Activated T-cell treated with anti-CD3 and anti-CD28 coated beads, Interleukin-2, amount 50 U/mL, for 1 hour (primary cell): ENCODE data around the gene UST.
A peak's percentile ranks its signal among the peaks of the same experiment; 100 is the strongest.

ENCODE experiments used
- DNase-seq: peaks from one replicate; pipeline ENCODE4 v3.0.0-alpha.2; 2020

The UST gene

GRCh38 chr6:148808786-148809304, 62.0 kb downstream of the UST start:
- no peak for DNase-seq

GRCh38 chr6:148811459-148811858, 64.6 kb downstream of the UST start:
- no peak for DNase-seq

DNA sequence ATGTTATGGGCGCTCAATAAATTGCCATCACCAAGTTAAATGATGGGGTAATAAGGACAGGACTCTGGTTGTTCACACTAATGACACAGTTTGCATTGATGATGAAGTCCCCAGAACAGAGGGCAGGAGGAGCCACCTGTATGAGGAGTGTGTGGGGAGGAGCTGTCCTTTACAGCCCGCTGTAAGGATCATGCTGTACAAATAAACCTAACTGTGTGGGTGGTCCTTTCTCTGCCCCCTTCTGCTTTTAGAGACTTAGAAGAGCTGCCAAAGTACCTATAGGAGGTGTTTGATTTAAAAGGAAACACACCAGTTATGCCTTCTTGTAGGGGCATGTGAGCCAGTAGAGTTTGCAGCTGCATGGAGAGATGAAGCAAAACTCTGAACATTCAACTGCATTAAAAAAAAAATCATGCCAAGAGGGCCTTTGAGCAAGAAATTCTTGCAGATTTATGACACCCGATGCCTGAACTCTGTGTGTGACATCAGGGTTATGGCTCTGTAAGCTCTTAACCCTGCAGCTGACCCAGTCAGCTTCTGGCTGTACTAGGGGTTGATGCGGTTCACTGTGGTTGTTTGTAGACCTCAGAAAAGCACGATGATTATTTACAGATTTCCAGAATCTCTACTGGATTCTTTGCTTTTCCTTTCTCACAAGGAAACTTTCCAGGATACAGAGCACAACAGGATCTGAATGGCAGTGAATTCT, 67.4 kb downstream of the UST start:
- no peak for DNase-seq

- DNase-seq = no peak
Measured at GRCh38 chr6:148814869-148815268, 68.0 kb downstream of the UST start.

GRCh38 chr6:148816117-148816516, 69.3 kb downstream of the UST start:
- DNase-seq = no peak

- no peak for DNase-seq
Measured at GRCh38 chr6:148817689-148818088, 70.9 kb downstream of the UST start.

DNA sequence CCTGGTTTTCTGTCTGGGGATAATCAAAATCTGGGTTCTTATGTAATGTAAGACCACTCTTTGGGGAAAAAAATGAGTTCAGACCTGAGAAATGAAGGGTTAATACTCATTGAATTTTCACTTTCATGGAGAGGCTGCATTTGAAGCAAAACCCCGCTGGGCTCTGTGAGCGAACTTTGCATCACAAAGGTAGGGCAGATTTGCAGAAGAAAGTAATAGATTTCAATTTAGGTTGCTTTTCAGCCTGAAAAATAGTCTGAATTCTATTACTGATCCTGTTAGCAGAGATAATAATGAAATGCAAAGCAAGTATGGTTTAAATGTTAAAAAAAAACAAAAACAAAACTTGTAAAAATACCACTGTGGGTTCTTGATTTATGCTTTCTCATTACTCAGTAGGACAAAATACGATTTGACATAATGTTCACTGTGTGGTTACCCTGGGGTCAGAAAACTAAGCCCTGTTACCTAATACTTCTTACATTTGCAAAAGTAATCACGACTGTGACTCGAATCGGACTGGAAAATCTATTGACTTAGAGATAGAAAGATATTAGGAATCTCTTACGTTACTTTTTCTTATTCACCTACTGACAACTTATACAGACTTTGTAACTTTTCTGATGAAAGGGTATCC, 72.2 kb downstream of the UST start:
- DNase-seq = no peak

DNA sequence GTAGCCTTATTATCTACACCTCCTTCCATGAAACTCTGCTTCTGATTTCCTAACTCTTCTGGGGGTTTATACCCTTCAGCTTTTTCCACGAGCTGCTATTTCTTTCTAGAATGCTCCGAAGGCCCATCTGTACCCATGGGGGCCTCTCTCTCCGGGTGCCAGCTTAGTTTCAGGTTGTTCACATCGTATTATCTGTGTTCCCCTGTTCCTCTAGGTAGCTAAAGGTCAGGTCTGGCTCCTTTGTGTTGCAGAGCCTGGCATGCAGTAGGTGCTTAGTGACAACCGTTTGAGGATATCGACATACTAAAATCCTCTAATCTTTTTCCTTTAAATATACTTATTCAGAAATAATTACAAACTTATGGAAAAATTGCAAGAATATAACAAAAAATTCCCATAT, 73.0 kb downstream of the UST start:
- DNase-seq = no peak

DNA sequence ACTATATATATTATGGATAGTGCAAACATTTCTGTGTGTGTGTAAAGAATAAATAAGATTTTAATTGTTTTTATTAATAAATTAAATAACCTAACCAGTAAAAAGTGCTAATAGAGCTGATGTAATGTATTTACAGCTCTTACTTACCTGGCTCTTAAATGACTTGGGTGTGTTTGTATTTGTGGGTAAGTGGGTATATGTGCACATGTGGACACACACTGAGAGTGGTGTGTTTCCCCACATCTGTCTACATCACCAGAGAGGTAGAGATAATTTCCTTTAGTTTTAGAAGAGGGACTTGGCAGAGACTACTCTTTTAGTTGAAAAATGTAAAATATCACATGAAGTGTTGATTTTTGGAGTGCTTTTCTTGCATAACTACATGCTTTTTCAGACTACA, 76.0 kb downstream of the UST start:
- no peak for DNase-seq

DNA sequence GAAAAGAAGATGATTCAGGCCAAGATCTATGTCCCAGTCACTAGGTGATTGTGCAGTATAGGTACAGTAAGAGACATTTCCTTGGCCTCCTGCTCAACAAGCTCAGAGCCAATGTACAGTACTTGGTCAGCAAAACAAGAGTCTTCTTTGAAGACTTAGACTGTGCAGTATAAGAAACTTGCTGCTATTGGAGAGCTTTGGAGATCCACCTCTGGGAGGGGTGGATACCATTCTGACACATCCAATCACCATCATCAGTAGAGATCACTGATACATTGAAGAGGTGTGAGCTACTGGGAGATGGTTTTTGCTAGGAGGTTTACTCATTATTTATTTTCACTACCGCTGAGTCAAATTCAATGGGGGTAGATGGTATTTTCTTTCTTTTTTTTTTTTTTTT, 77.5 kb downstream of the UST start:
- no peak for DNase-seq

GRCh38 chr6:148824960-148825359, 78.1 kb downstream of the UST start:
- DNase-seq = no peak

- DNase-seq = no peak
Measured at GRCh38 chr6:148825492-148825891, 78.7 kb downstream of the UST start.

GRCh38 chr6:148827416-148828045, 80.7 kb downstream of the UST start:
- no peak for DNase-seq

- DNase-seq = no peak
Measured at GRCh38 chr6:148828047-148828446, 81.2 kb downstream of the UST start.

DNA sequence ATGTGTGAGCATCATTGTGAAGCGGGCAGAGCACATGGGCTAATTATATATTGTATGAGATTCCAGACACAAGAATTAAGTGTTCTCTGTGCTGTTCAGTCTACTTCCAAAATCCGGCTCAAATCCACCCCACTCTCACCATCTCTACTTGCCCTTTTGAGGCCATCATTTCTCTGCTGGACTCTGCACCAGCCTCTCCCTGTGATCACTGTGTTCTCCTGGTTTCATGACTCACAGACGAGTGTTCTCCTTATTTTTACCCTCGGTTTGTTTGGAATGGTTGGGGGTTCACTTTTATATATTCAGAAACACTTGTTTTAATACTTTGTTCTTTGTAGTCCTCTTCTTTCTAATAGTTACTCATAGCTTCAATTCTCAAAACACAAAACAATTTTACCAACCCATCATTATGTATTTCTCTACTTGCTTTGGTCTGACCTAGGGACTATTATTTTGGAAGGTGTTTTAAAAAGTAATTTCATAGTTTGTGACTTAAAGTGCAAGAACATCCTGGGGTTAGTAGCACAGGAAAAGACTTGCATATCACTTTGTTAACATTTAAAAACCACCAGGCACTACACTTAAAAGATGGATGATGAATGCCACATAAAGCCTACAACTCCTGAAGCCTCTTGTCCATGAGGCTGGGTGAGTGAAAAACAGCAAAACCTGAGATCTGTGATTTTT, 82.7 kb downstream of the UST start:
- no peak for DNase-seq

DNA sequence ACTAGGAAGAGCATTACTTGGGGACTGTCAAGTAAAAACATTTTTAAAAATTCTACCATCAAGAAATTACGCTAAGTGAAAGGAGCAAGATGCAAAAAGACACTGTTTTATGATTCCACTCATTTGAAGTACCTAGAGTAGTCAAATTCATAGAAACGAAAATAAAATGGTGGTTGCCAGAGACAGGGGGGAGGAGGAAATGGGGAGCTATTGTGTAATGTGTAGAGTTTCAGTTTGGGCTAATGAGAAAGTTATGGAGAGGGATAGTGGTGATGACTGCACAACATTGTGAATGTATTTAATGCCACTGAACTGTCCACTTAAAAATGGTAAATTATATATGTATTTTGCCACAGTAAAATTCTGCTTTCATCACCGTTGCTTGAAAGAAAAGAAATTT, 83.8 kb downstream of the UST start:
- DNase-seq = no peak

GRCh38 chr6:148831064-148831463, 84.2 kb downstream of the UST start:
- DNase-seq = peak; percentile 21

- no peak for DNase-seq
Measured at GRCh38 chr6:148831531-148831930, 84.7 kb downstream of the UST start.

GRCh38 chr6:148835920-148836441, 89.2 kb downstream of the UST start:
- no peak for DNase-seq

GRCh38 chr6:148836751-148837150, 89.9 kb downstream of the UST start:
- no peak for DNase-seq

DNA sequence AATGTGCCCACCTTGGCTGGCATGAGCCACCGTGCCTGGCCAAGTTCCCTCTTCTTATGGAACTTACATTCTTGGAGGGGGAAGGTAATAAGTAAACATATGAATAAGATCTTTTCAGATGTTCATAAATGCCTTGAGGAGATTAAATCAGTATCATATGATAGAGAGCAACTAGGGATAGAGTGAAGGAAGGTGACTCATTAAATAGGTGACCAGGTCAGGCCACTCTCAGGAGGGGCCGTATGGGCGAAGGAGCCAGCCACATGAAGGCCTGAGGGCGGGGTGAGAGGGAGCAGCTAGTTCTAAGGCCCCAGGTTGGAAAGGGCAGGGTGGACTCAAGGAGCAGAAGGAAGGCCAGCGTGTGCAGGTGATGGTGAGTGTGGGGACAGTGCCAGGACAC, 91.1 kb downstream of the UST start:
- DNase-seq = no peak

DNA sequence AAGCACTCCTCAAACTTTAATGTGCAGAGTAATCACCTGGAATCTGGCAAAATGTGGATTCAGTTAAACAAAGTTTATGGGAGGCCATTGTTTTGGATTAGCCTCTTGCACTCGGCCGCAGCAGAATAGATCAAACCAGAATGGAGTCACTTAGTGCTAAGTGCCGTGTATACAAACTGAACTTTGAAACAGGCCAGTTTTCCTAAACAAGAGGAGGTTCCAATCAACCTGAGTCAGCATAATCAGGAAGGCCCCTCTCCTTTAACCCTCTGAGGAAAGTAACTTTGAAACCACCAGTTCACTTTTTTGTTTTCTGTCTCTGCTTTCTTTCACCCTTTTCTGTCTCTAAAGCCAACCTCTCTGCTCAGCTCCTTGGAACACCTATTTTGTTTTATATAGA, 92.2 kb downstream of the UST start:
- no peak for DNase-seq

GRCh38 chr6:148840256-148840655, 93.4 kb downstream of the UST start:
- DNase-seq = no peak
